NCI-H748 (cell line): Measurements from ENCODE around the gene PKP4.
"Not testable (repeated sequence)": the region's sequence is repeated elsewhere in the genome, so short reads cannot be mapped to it uniquely, and the experiment has no call there.

Experiments used
- DNase-seq: peaks from one replicate; lab custom pipeline; 2025; ENCODE audit not compliant: unreplicated experiment; lab: John Stamatoyannopoulos, UW

PKP4 gene

DNA sequence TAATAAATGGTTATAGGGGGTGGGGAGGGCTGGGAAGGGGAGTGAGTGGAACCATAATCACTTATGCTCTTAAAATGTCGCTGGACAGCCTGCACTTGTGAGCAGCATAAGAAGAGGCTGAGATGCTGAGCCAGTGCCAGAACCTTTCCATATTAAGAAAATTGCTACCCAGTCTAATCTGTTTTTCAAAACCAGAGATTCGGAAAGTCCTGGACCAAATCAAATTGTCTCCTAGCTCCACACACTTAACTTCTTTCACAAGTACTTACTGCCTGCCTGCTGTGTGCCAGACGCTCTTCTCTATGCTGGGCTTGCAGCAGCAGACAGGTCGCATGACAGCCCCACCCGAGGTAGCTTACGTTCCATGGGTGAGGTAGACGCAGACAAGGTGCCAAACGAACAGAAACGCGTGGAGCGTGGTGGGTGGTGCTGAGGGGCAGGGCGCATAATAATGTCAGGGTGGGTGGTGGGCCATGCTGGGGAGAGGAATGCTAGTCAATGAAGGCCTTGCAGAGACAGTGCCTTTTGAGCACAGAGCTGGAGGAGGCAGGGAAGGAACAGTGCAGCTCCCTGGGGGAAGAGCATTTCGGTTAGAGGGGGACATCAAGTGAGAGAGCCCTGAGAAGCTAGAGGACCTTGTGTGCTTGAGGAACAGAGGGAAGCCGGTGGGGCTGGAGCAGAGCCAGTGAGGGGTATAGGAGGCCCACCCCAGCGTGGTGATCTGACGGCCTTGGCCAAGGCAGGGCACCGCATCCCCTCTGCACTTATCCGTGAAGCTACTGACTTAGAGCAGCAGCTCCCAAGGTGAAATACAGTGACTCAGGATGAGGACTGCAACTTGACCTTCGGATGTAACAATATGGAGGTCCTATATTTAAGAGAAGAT, 214.9 kb downstream of the PKP4 start:
- DNase-seq: no peak

- peak; percentile 12 for DNase-seq
Observed at GRCh38 chr2:158676295-158676694, 219.5 kb downstream of the PKP4 start.

GRCh38 chr2:158676696-158677095, 219.9 kb downstream of the PKP4 start:
- peak; percentile 14 for DNase-seq

GRCh38 chr2:158677542-158677941, 220.8 kb downstream of the PKP4 start:
- DNase-seq: peak; percentile 93

- no peak for DNase-seq
Observed at GRCh38 chr2:158681816-158682215, 225.1 kb downstream of the PKP4 start.

- no peak for DNase-seq
Observed at GRCh38 chr2:158685646-158686045, 228.9 kb downstream of the PKP4 start.

DNA sequence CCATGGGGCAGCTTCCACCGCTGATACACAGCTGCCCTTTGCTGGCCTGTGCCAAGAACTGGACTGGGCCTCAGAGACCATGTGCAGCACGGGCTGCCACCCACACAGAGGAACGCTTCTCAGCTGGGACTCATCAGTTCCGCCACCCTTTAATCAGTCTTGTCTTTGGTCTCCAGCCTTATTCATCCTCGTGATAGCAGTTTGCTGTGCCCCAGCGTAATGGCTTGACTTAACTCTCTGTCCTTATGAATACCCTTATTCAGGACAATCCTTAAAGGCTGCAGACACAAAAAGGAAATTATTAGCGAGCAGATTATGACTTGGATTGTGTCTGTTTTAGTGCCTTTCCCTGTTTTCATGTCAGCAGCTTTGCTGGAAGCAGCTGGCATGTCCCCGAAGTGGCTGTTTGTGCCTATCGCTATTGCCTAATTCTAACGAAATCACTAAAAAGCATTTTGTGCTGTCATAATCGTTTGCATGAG, 229.5 kb downstream of the PKP4 start:
- DNase-seq: no peak

GRCh38 chr2:158687315-158687714, 230.6 kb downstream of the PKP4 start:
- peak; percentile 23 for DNase-seq

DNA sequence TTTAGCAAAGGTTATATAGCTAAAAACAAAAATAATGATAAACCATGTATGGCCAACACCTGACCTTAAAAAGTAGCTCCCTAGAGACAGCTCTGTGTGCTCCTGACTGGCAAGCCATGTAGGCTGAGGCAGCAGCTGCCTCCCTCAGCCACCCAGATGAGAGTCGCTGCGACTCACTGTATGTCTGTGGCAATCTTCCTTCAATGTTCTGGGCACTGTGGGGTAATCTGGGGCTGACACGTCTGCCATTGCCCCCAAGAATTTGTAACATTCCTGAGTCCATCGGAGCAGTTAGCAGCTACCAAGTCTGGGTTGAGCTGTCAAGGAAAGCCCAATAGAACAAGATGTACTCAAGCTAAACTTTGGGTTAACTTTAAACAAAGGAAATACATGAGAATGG, 232.0 kb downstream of the PKP4 start:
- no peak for DNase-seq

DNA sequence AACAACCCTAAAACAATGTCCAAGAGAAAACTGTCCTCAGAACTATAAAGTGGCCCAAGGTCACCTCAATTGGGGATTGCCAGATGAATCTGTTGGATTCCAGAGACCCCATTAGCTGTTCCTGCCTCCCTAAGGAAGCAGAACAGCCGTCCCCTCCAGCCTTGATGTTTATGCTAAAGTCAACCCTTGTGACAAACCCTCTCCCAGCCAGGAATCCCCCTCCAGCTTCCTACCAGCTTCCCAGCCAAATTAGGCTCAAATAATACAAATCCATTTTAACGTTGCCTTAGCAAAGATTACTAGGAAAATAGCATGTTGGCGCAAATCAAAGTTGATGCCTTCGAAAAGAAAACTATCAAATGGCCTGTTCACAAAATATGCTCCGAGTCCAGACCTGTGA, 232.6 kb downstream of the PKP4 start:
- no peak for DNase-seq

- DNase-seq: no peak
Observed at GRCh38 chr2:158690823-158691222, 234.1 kb downstream of the PKP4 start.

DNA sequence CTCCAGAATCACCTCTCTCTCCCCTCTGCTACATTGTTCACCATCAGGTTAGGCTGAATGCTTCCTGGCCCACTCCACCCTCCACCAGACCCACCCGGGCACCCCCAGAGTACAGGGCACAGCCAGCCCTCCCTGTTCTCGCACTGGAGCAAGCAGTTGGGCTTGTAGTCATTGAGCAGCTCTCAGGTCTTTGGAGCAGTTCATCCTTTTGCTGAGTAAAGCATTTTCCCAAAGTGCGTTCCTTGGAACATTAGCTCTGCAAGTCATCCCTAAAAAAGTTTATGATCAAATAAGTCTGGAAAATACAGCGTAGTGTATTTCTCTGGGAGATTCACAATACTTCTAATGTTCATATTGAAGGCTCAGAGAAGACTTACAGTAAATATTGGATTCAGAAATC, 234.9 kb downstream of the PKP4 start:
- DNase-seq: no peak

- DNase-seq: no peak
Observed at GRCh38 chr2:158692372-158693103, 235.8 kb downstream of the PKP4 start.

DNA sequence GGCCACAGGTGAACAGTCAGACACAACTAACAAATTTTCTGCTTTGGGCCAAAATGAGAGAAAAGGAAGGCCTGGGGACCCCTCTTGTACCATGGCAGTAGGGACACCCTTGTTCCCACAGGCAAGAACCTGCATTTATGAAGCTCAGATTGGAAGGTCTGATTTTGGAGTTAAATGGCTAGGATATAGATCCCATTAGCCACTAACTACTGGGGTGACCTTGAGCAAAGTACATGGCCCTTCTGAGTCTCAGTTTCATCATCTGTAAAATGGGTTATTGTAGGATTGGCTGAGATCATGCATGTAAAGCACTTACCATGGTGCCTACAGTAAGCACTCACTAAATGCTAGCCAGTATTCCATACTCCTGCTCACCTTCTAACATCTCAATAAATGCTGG, 236.7 kb downstream of the PKP4 start:
- DNase-seq: no peak

DNA sequence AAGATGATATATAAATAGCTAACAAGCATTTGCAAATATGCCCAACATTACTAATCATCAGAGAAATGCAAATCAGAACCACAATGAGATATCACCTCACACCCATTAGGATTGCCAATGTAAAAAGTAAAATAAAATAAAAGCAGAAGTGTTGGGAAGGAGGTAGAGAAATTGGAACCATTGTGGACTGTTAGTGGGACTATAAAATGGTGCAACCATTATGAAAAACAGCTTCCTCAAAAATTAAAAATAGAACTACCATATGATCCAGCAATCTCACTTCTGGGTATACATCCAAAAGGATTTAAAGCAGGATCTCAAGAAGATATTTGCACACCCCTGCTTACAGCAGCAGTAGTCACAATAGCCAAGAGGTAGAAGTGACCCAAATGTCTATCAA, 238.6 kb downstream of the PKP4 start:
- no peak for DNase-seq

- not testable (repeated sequence) for DNase-seq
Observed at GRCh38 chr2:158695744-158696143, 239.0 kb downstream of the PKP4 start.

- no peak for DNase-seq
Observed at GRCh38 chr2:158699323-158699722, 242.6 kb downstream of the PKP4 start.

DNA sequence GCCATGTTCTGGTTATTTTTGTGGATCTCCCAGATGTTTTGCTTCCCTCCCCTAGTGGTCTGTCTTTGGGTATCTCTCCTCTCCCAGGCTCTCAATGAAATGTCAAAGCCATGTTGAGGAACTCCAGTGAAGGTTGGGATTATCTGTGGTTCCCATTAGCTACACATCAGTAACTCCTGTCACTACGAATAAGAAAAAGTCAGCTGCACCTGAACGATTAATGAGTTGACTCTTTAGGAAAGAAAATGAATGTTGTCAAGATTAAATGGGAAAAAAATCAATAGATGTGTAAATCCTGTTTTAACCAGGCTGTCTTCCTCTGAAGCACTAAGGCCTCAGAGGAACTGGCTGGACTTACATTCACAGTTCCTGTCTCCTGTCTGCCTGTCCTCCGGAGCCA, 244.3 kb downstream of the PKP4 start:
- no peak for DNase-seq

DNA sequence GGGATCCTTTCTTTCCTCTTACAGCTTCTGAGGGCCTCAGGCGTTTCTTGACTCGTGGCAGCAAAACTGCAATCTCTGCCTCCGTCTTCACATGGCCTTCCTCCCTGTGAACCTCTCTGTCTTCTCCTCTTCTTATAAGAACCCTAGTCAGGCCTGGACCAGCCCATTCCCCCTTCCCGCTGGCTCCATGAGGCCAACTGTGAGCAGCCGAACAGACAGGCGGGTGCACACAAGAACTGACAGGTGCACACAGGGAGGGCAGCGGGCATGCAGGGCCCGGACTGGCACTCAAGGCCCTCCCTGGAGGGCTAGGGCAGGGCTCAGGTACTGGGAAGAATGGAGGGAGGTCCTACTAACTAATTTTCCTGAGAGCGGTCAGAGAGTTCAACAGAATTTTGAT, 246.0 kb downstream of the PKP4 start:
- no peak for DNase-seq

DNA sequence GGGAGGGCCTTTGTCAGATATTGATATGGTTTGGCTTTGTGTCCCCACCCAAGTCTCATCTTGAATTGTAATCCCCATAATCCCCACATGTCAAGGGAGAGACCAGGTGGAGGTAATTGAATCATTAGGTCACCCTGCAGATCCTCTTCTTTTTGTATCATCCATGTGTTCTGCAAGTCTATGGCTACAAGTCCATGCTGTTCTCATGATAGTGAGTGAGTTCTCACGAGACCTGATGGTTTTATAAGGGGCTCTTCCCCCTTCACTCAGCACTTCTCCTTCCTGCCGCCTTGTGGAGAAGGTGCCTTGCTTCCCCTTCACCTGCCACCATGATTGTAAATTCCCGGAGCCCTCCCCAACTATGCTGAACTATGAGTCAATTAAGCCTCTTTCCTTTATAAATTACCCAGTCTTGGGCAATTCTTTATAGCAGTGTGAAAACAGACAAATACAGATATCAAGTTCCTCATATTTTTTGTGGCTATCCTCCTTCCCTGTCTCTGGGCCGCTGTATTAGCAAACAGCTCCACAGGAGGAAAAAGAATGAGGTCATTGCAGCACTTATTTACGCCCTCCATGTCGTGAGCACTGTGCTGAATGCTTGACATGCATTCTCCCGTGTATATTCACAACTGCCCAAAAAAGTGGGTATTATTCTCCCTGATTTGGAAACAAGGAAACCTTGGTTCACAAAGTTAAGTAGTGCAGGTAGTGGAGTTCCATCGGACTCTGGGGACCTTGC, 248.1 kb downstream of the PKP4 start:
- not testable (repeated sequence) for DNase-seq

GRCh38 chr2:158712791-158713522, 256.2 kb downstream of the PKP4 start:
- no peak for DNase-seq
